SK-N-SH (cell line): Measurements from ENCODE around the gene TNFRSF4.
"Not testable (repeated sequence)": the region's sequence is repeated elsewhere in the genome, so short reads cannot be mapped to it uniquely, and the experiment has no call there.

ENCODE experiments used
- EP300 ChIP-seq, 2 experiments: IDR thresholded peaks; 2 replicates each; pipeline versions ENCODE4 v1.4.0 to v1.6.1; 2012; ENCODE audit warnings: borderline replicate concordance in 1 of 2, low read depth in 1 of 2, low read length in 1 of 2
- EZH2phosphoT487 ChIP-seq: fragments of 200-600 bp; sonication (generic); IDR thresholded peaks from 2 replicates; pipeline ENCODE4 v1.6.1; 2017; ENCODE audit warnings: low read depth, mixed run types, mild to moderate bottlenecking, antibody characterized with exemption, moderate library complexity, borderline replicate concordance
- MAX ChIP-seq: IDR thresholded peaks from 2 replicates; pipeline ENCODE4 v1.4.0; 2012; ENCODE audit warnings: low read depth
- MXI1 ChIP-seq: IDR thresholded peaks from 2 replicates; pipeline ENCODE4 v1.6.1; 2012; ENCODE audit warnings: mild to moderate bottlenecking, low read depth, low read length, improper control_type of control experiment
- PBX3 ChIP-seq: IDR thresholded peaks from 2 replicates; pipeline ENCODE4; 2012
- POLR2AphosphoS5 ChIP-seq: IDR thresholded peaks from 2 replicates; pipeline ENCODE4 v1.6.1; 2012; ENCODE audit warnings: low read depth, low read length
- RAD21 ChIP-seq: IDR thresholded peaks from 2 replicates; pipeline ENCODE4 v1.6.1; 2012; ENCODE audit warnings: mild to moderate bottlenecking, low read length
- REST ChIP-seq: IDR thresholded peaks from 2 replicates; pipeline ENCODE4 v1.6.1; 2012; ENCODE audit warnings: mild to moderate bottlenecking, low read depth, low read length, moderate library complexity
- SMC3 ChIP-seq: IDR thresholded peaks from 2 replicates; pipeline ENCODE4 v1.6.1; 2012; ENCODE audit warnings: low read depth, low read length, improper control_type of control experiment
- TEAD4 ChIP-seq: IDR thresholded peaks from 2 replicates; pipeline ENCODE4 v1.4.0; 2012; ENCODE audit warnings: mild to moderate bottlenecking, borderline replicate concordance; ENCODE audit not compliant: insufficient read depth
- USF2 ChIP-seq: fragments of 150-350 bp; IDR thresholded peaks from 2 replicates; pipeline ENCODE4 v1.6.1; 2017; ENCODE audit warnings: antibody characterized with exemption, low read length, low read depth, borderline replicate concordance
- TF ChIP-seq, protein P1 (sequence below): fragments of 200-600 bp; sonication (generic); IDR thresholded peaks from 2 replicates; pipeline ENCODE4 v1.6.1; 2017; ENCODE audit warnings: antibody characterized with exemption, mild to moderate bottlenecking, moderate library complexity

DNA sequence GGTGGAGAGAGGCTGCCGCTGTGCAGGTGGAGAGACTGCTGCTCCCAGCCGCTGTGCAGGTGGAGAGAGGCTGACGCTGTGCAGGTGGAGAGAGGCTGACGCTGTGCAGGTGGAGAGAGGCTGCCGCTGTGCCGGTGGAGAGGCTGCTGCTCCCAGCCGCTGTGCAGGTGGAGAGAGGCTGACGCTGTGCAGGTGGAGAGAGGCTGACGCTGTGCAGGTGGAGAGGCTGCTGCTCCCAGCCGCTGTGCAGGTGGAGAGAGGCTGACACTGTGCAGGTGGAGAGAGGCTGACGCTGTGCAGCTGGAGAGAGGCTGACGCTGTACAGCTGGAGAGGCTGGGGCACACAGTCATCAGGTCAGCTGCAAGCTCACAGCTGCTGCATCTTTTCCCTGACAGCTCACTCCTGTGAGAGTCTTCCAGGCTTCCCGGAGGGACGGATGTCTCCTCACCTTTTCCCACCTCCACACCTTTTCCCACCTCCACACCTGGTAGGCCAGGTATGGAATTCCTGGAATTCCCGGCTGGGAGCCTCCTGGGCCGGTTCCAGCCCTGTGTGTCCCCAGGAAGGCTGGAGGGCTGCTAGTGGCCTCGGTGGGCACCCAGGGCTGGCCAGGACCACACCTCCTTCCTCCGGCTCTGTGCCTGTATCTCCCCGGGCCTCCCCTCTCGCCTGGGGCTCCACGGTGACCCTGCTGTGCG is 37.7 kb downstream of the TNFRSF4 start:
- TF ChIP-seq, protein P1, sequence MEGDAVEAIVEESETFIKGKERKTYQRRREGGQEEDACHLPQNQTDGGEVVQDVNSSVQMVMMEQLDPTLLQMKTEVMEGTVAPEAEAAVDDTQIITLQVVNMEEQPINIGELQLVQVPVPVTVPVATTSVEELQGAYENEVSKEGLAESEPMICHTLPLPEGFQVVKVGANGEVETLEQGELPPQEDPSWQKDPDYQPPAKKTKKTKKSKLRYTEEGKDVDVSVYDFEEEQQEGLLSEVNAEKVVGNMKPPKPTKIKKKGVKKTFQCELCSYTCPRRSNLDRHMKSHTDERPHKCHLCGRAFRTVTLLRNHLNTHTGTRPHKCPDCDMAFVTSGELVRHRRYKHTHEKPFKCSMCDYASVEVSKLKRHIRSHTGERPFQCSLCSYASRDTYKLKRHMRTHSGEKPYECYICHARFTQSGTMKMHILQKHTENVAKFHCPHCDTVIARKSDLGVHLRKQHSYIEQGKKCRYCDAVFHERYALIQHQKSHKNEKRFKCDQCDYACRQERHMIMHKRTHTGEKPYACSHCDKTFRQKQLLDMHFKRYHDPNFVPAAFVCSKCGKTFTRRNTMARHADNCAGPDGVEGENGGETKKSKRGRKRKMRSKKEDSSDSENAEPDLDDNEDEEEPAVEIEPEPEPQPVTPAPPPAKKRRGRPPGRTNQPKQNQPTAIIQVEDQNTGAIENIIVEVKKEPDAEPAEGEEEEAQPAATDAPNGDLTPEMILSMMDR: not testable (repeated sequence)
- not testable (repeated sequence) for TF ChIP-seq USF2; SMC3; POLR2AphosphoS5; REST; EP300 (IDR thresholded peaks at IDR 0.05; ENCODE audit: borderline replicate concordance in 1 of 2, low read depth in 1 of 2, low read length in 1 of 2); EZH2phosphoT487; TEAD4; PBX3; MAX; MXI1; RAD21
